NCI-H2227 treated with DMSO at 0.1 percent for 48 hours (cell line): Measurements from ENCODE around the gene TOMM20.

Experiments used
- DNase-seq: peaks from one replicate; lab custom pipeline; 2025; lab: John Stamatoyannopoulos, UW

Gene TOMM20

GRCh38 chr1:235060607-235061470 lies 67.8 kb downstream of the TOMM20 start:
- no peak for DNase-seq
